Kidney (tissue), 14 donors: ENCODE measurements around the gene SMARCAL1. TPM values are rescaled to one million over a fixed set of nuclear protein-coding genes. Genes with fewer than 3 reads are reported as not detected.

Experiments used
- DNase-seq, 5 donors: peaks; one replicate each; pipeline ENCODE4 v3.0.0-alpha.2; 2013 to 2020
- FAIRE-seq: peaks from 2 replicates; lab custom pipeline; 2012; peaks lifted over from hg19 to GRCh38; lab: Jason Lieb, UNC
- H3K27ac ChIP-seq, 2 donors: one replicate each; pipeline ENCODE4 v1.7.0; 2013; ENCODE audit warnings: low read depth in 2 of 2, low read length in 2 of 2, inconsistent platforms in 1 of 2
- H3K27me3 ChIP-seq: one replicate; pipeline ENCODE4 v1.7.1; 2013; ENCODE audit warnings: low read length, inconsistent platforms; ENCODE audit not compliant: control insufficient read depth, insufficient read depth
- H3K36me3 ChIP-seq, 3 donors: one replicate each; pipeline versions ENCODE4 v1.7.0 to v1.7.1; 2013; ENCODE audit warnings: low read length in 3 of 3, control low read depth in 1 of 3, inconsistent platforms in 1 of 3; ENCODE audit not compliant: insufficient read depth in 3 of 3, control insufficient read depth in 2 of 3
- H3K4me1 ChIP-seq, 3 donors: one replicate each; pipeline versions ENCODE4 v1.7.0 to v1.7.1; 2013; ENCODE audit warnings: low read length in 3 of 3, inconsistent platforms in 1 of 3, low read depth in 1 of 3; ENCODE audit not compliant: control insufficient read depth in 2 of 3, insufficient read depth in 2 of 3
- H3K4me3 ChIP-seq, 3 donors: one replicate each; pipeline versions ENCODE4 v1.7.0 to v1.8.1; 2013; ENCODE audit warnings: low read length in 3 of 3, control low read depth in 1 of 3, inconsistent platforms in 1 of 3
- H3K9ac ChIP-seq, 3 donors: one replicate each; pipeline versions ENCODE4 v1.7.0 to v1.7.1; 2013; ENCODE audit warnings: low read length in 3 of 3, control low read depth in 1 of 3, inconsistent platforms in 1 of 3
- H3K9me3 ChIP-seq, 3 donors: one replicate each; pipeline versions ENCODE4 v1.7.0 to v1.7.1; 2013; ENCODE audit warnings: low read length in 3 of 3, control low read depth in 1 of 3, inconsistent platforms in 1 of 3; ENCODE audit not compliant: control insufficient read depth in 2 of 3, insufficient read depth in 1 of 3
- intact Hi-C: fragments of 100-400 bp; cut with DNase I; formaldehyde crosslinking; loops from one replicate; pipeline ENCODE4 v1.11.1; 2022
- polyA plus RNA-seq: library from polyadenylated mRNA; stranded (reverse); fragments of 350-450 nt; fragmentation: Illumina TruSeq; extraction: RNeasy Lipid Tissue Mini Kit (QIAGEN cat#74804); gene quantifications from one replicate; pipeline ENCODE4 v1.2.3, GENCODE V29; 2014; ENCODE audit warnings: low read depth, low replicate concordance; ENCODE audit not compliant: insufficient read depth
- total RNA-seq: library from RNA; stranded (reverse); fragmentation: NEBNext Ultra II Directional; extraction: Animal tissue kit (Norgen Biotek cat#: 25700); gene quantifications from one replicate; pipeline ENCODE4 v1.2.1, GENCODE V29; 2021
- TF ChIP-seq, protein P1 (sequence below): IDR thresholded peaks from 3 replicates; pipeline ENCODE4 v1.5.1; 2012; ENCODE audit warnings: mild to moderate bottlenecking, moderate library complexity, borderline replicate concordance; ENCODE audit not compliant: insufficient read depth; ENCODE audit errors: extremely low read depth
- donor health status: control.
- donor health status: control.
- donor health status: control.
- donor health status: control.
- donor health status: control.
- donor health status: DM: yes; HTN: yes; CAD: no.
- donor health status: Normal renal cell carcinoma (clear cell type).

Gene SMARCAL1
- total and polyA plus RNA-seq, 2 donors from 2014 or later = 9.7 to 17.3 TPM

DNA sequence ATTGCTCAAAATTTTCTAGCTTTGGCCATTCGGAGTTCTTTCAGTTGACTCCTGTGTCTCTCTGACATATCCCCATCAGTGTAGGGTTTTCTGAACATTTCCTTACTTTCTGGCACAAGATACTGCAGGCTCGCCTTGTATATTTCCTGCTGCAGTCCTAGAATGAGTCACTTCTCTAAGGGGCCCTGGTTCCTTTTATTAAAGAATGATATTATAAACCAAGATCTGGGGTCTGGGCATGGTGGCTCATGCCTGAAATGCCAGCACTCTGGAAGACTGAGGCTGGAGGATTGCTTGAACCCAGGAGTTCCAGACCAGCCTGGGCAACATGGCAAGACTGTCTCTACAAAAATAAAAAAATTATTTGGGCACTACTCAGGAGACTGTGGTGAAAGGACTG lies 83.4 kb downstream of the SMARCAL1 start:
- Histone ChIP-seq H3K27me3 (no peaks in the 10 kb centered on the region), H3K4me1 (peaks cover 6 to 12% (median 10%) of the 10 kb centered on the region in 3 donors), H3K36me3 (peaks cover 7 to 12% (median 9%) of the 10 kb centered on the region in 3 donors), H3K27ac (no peak overlapping the region), H3K9ac (no peak overlapping the region), H3K4me3 (no peak overlapping the region), H3K9me3 (no peaks in the 10 kb centered on the region)
- TF ChIP-seq, protein P1, sequence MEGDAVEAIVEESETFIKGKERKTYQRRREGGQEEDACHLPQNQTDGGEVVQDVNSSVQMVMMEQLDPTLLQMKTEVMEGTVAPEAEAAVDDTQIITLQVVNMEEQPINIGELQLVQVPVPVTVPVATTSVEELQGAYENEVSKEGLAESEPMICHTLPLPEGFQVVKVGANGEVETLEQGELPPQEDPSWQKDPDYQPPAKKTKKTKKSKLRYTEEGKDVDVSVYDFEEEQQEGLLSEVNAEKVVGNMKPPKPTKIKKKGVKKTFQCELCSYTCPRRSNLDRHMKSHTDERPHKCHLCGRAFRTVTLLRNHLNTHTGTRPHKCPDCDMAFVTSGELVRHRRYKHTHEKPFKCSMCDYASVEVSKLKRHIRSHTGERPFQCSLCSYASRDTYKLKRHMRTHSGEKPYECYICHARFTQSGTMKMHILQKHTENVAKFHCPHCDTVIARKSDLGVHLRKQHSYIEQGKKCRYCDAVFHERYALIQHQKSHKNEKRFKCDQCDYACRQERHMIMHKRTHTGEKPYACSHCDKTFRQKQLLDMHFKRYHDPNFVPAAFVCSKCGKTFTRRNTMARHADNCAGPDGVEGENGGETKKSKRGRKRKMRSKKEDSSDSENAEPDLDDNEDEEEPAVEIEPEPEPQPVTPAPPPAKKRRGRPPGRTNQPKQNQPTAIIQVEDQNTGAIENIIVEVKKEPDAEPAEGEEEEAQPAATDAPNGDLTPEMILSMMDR = no peak
- DNase-seq = no peak
- FAIRE-seq = no peak
- intact Hi-C loops = no loop called here

DNA sequence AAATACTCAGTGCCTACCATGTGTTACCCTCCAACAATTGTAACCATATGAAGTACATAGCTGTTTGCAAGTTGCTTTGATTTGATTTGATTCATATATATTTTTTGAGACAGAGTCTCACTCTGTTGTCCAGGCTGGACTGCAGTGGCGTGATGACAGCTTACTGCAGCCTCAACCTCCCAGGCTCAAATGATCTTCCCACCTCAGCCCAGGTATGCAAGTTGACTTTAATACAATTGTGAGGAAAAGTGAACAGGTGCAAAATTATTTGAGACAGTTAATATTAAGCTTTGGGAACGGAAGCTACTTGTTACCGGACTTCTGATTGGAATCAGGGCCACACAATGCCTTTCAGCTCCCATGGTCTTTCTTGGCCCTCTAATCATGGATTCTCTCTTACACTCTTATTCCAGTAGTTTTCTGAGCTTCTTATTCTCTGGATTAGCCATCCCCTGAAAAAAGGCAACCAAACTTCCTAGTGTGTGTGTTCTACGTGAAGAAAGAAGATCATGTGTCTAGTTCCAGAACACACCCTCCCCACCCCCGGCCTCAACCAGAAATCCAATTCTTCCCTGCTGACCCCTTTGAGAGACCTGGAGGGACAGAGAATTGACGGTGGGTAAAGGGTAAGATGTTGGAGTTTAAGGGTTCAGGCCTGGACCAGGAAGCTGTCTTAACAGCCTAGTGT lies 85.2 kb downstream of the SMARCAL1 start:
- intact Hi-C loops = no loop called here
- DNase-seq (no peak), FAIRE-seq (no peak)
- H3K4me1 ChIP-seq = peaks cover 3 to 10% (median 9%) of the 10 kb centered on the region in 3 donors
- TF ChIP-seq, protein P1 = no peak
- peak overlapping the region in 1 of 2 donors; percentile 84 for H3K27ac ChIP-seq
- no peaks in the 10 kb centered on the region for H3K27me3 ChIP-seq
- no peaks in the 10 kb centered on the region for H3K9me3 ChIP-seq
- peak overlapping the region; percentile 68 to 99 (median 97) for H3K9ac ChIP-seq
- H3K36me3 ChIP-seq = peaks cover 14 to 28% (median 16%) of the 10 kb centered on the region in 3 donors
- peak overlapping the region; percentile 83 to 98 (median 89) for H3K4me3 ChIP-seq

DNA sequence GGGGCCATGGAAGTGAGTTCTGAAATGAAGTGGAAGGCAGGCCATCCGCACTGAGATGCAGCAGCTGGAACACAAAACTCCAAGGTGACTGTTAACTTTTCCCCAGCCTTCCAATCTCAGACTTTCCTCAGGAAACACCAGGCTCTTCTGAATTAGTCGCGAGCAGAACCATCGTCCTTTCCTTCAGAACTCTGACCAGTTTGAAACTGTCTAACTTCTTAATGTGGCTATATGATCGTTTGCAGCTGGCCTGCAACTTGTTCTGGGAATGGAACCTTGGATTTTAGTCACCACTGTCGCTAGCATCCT lies 85.7 kb downstream of the SMARCAL1 start:
- TF ChIP-seq, protein P1 = no peak
- FAIRE-seq (no peak), DNase-seq (peak in 1 of 5 donors; percentile 66)
- intact Hi-C loops = no loop called here
- no peaks in the 10 kb centered on the region for H3K27me3 ChIP-seq
- H3K9ac ChIP-seq = peak overlapping the region; percentile 68 to 99 (median 97)
- peaks cover 3 to 10% (median 9%) of the 10 kb centered on the region in 3 donors for H3K4me1 ChIP-seq
- peak overlapping the region; percentile 83 to 98 (median 89) for H3K4me3 ChIP-seq
- H3K36me3 ChIP-seq = peaks cover 19 to 33% (median 20%) of the 10 kb centered on the region in 3 donors
- no peaks in the 10 kb centered on the region for H3K9me3 ChIP-seq
- H3K27ac ChIP-seq = peak overlapping the region; percentile 66 to 84
